Naive thymus-derived CD4-positive, alpha-beta T cell (primary cell): ENCODE results near the gene MRPL10. TPM values are rescaled to one million over a fixed set of nuclear protein-coding genes. Genes with fewer than 3 reads are reported as not detected.

Experiments
- ATAC-seq: fragments of 150-1000 bp; cut with Tn5 transposase; 2 replicates; pipeline ENCODE4 v1.10.0; 2021; ENCODE audit warnings: mild to moderate bottlenecking, moderate library complexity
- CTCF ChIA-PET: fragments of 350-600 bp; sonication (Branson Sonifier 250); formaldehyde crosslinking; loops from one replicate; lab custom pipeline; 2021; ENCODE audit warnings: antibody characterized with exemption; lab: Charles Lee
- POLR2A ChIA-PET: fragments of 350-600 bp; sonication (Branson Sonifier 250); formaldehyde crosslinking; loops from one replicate; lab custom pipeline; 2021; ENCODE audit warnings: antibody characterized with exemption, inconsistent platforms; lab: Charles Lee
- DNase-seq, 9 donors: peaks; one replicate each; pipeline versions ENCODE4 v3.0.0 to v3.0.0-alpha.2; 2020 to 2022; ENCODE audit warnings: mixed read lengths in 1 of 9
- H3K27ac ChIP-seq: one replicate; pipeline ENCODE4 v1.7.0; 2013; ENCODE audit warnings: mild to moderate bottlenecking, low read depth, low read length, moderate library complexity
- H3K27me3 ChIP-seq, 2 donors: one replicate each; pipeline ENCODE4 v1.7.0; 2013; ENCODE audit warnings: low read length in 2 of 2, mild to moderate bottlenecking in 2 of 2, moderate library complexity in 2 of 2; ENCODE audit not compliant: control insufficient read depth in 2 of 2, insufficient read depth in 2 of 2
- H3K36me3 ChIP-seq, 3 experiments: 1 replicate in 2 of 3; 2 replicates in 1 of 3; pipeline ENCODE4 v1.7.0; 2013; ENCODE audit warnings: low read length in 3 of 3, mild to moderate bottlenecking in 3 of 3, moderate library complexity in 1 of 3; ENCODE audit not compliant: insufficient read depth in 3 of 3, control insufficient read depth in 2 of 3
- H3K4me1 ChIP-seq, 2 donors: one replicate each; pipeline ENCODE4 v1.7.0; 2013; ENCODE audit warnings: low read length in 2 of 2, mild to moderate bottlenecking in 2 of 2, moderate library complexity in 1 of 2; ENCODE audit not compliant: control insufficient read depth in 2 of 2, insufficient read depth in 2 of 2
- H3K4me3 ChIP-seq: 2 replicates; pipeline ENCODE4 v1.7.0; 2013; ENCODE audit warnings: mild to moderate bottlenecking, low read length
- H3K9me3 ChIP-seq, 3 experiments: 1 replicate in 2 of 3; 2 replicates in 1 of 3; pipeline ENCODE4 v1.7.0; 2013; ENCODE audit warnings: low read length in 3 of 3; ENCODE audit not compliant: control insufficient read depth in 2 of 3
- H3K27ac Mint-ChIP-seq, 9 donors: one replicate each; pipeline ENCODE4 v1.8.0; 2020 to 2022; ENCODE audit warnings: mixed read lengths in 9 of 9, mild to moderate bottlenecking in 8 of 9, moderate library complexity in 5 of 9, inconsistent platforms in 2 of 9
- H3K27me3 Mint-ChIP-seq, 5 donors: one replicate each; pipeline ENCODE4 v1.8.0; 2021 to 2022; ENCODE audit warnings: mixed read lengths in 5 of 5, mild to moderate bottlenecking in 1 of 5
- H3K36me3 Mint-ChIP-seq, 5 donors: one replicate each; pipeline ENCODE4 v1.8.0; 2020 to 2022; ENCODE audit warnings: mixed read lengths in 5 of 5, mild to moderate bottlenecking in 3 of 5, inconsistent platforms in 1 of 5
- H3K4me1 Mint-ChIP-seq, 7 donors: one replicate each; pipeline ENCODE4 v1.8.0; 2020 to 2022; ENCODE audit warnings: mixed read lengths in 7 of 7, mild to moderate bottlenecking in 3 of 7, inconsistent platforms in 1 of 7
- H3K4me3 Mint-ChIP-seq, 10 donors: one replicate each; pipeline ENCODE4 v1.8.0; 2020 to 2022; ENCODE audit warnings: mild to moderate bottlenecking in 10 of 10, mixed read lengths in 10 of 10, moderate library complexity in 6 of 10, inconsistent platforms in 2 of 10
- H3K9me3 Mint-ChIP-seq, 11 donors: one replicate each; pipeline ENCODE4 v1.8.0; 2020 to 2022; ENCODE audit warnings: mixed read lengths in 11 of 11, mild to moderate bottlenecking in 4 of 11, inconsistent platforms in 1 of 11, moderate library complexity in 1 of 11
- intact Hi-C, 2 donors: fragments of 100-400 bp; cut with micrococcal nuclease; formaldehyde crosslinking; loops; one replicate each; pipeline ENCODE4 v1.15.1; 2023
- polyA plus RNA-seq, 2 donors: library from polyadenylated mRNA; unstranded; fragments of 300-500 nt; fragmentation: Illumina TruSeq; gene quantifications; one replicate each; pipeline ENCODE4 v1.2.3, GENCODE V29; 2021
- total RNA-seq, 6 experiments: library from RNA in 5 of 6; stranded (reverse) in 5 of 6; gene quantifications; 1 replicate in 5 of 6; 2 replicates in 1 of 6; pipeline ENCODE4 v1.2.3 and lab custom pipeline; 2021 to 2026

MRPL10 gene
- total and polyA plus RNA-seq, 7 experiments from 2014 or later, result 33.6 to 51.2 (median 36.5) TPM

GRCh38 chr17:47797797-47798196 is 33.5 kb downstream of the MRPL10 start:
- Histone ChIP-seq H3K27ac (no peak overlapping the region), H3K4me1 (no peaks in the 10 kb centered on the region), H3K27me3 (no peaks in the 10 kb centered on the region), H3K9me3 (no peaks in the 10 kb centered on the region), H3K4me3 (no peak overlapping the region), H3K36me3 (no peaks in the 10 kb centered on the region)
- Mint-ChIP-seq H3K4me1 (peaks cover 0 to 4% (median 0%) of the 10 kb centered on the region in 7 donors), H3K9me3 (no peaks in the 10 kb centered on the region), H3K27ac (no peak overlapping the region), H3K36me3 (no peaks in the 10 kb centered on the region), H3K4me3 (no peak overlapping the region), H3K27me3 (peaks cover 26 to 33% (median 27%) of the 10 kb centered on the region in 5 donors)
- ChIA-PET POLR2A (no interaction called here), CTCF (no interaction called here)
- ATAC-seq (no peak), DNase-seq (no peak)
- intact Hi-C loops, result no loop called here

GRCh38 chr17:47792979-47793378 is 38.4 kb downstream of the MRPL10 start:
- no peaks in the 10 kb centered on the region for H3K4me1 ChIP-seq
- Mint-ChIP-seq H3K36me3 (peaks cover 0 to 4% (median 0%) of the 10 kb centered on the region in 5 donors), H3K4me3 (no peak overlapping the region), H3K9me3 (peaks cover 0 to 3% (median 0%) of the 10 kb centered on the region in 11 donors), H3K4me1 (peaks cover 8 to 21% (median 12%) of the 10 kb centered on the region in 7 donors), H3K27me3 (peaks cover 63 to 73% (median 65%) of the 10 kb centered on the region in 5 donors), H3K27ac (no peak overlapping the region)
- peaks cover 0 to 4% of the 10 kb centered on the region in 2 donors for H3K27me3 ChIP-seq
- ChIA-PET POLR2A (no interaction called here), CTCF (no interaction called here)
- no peak overlapping the region for H3K4me3 ChIP-seq
- H3K36me3 ChIP-seq, result no peaks in the 10 kb centered on the region
- DNase-seq (no peak), ATAC-seq (no peak)
- H3K27ac ChIP-seq, result no peak overlapping the region
- H3K9me3 ChIP-seq, result no peaks in the 10 kb centered on the region
- intact Hi-C loops, result no loop called here

- H3K27me3 ChIP-seq, result peaks cover 0 to 4% of the 10 kb centered on the region in 2 donors
Measured at GRCh38 chr17:47792457-47792856, 38.9 kb downstream of the MRPL10 start.

GRCh38 chr17:47791025-47791424 is 40.3 kb downstream of the MRPL10 start:
- peaks cover 0 to 4% (median 0%) of the 10 kb centered on the region in 5 donors for H3K36me3 Mint-ChIP-seq
- peaks cover 0 to 3% (median 0%) of the 10 kb centered on the region in 11 donors for H3K9me3 Mint-ChIP-seq
- ChIA-PET POLR2A (no interaction called here), CTCF (interaction anchor here (0.7 kb wide), 1 partner anchor 322 kb away, joined by 5 read pairs; no protein-coding TSS in a partner anchor)
- no peak overlapping the region for H3K27ac Mint-ChIP-seq
- ATAC-seq (no peak), DNase-seq (no peak)
- no peaks in the 10 kb centered on the region for H3K4me1 ChIP-seq
- H3K4me3 ChIP-seq, result no peak overlapping the region
- no peak overlapping the region for H3K27ac ChIP-seq
- H3K27me3 ChIP-seq, result peaks cover 0 to 4% of the 10 kb centered on the region in 2 donors
- peaks cover 8 to 21% (median 12%) of the 10 kb centered on the region in 7 donors for H3K4me1 Mint-ChIP-seq
- H3K36me3 ChIP-seq, result no peaks in the 10 kb centered on the region
- intact Hi-C loops, result no loop called here
- peak overlapping the region in 6 of 10 donors; percentile 26 to 76 (median 56) for H3K4me3 Mint-ChIP-seq
- no peaks in the 10 kb centered on the region for H3K9me3 ChIP-seq
- H3K27me3 Mint-ChIP-seq, result peaks cover 62 to 83% (median 74%) of the 10 kb centered on the region in 5 donors

More at GRCh38 chr17:47792457-47792856, 38.9 kb downstream of the MRPL10 start:
- H3K36me3 ChIP-seq, result no peaks in the 10 kb centered on the region
- no peak for DNase-seq
- no peaks in the 10 kb centered on the region for H3K4me1 ChIP-seq
- peaks cover 0 to 4% (median 0%) of the 10 kb centered on the region in 5 donors for H3K36me3 Mint-ChIP-seq
- peaks cover 8 to 21% (median 12%) of the 10 kb centered on the region in 7 donors for H3K4me1 Mint-ChIP-seq
- POLR2A ChIA-PET, result no interaction called here
- peaks cover 62 to 76% (median 66%) of the 10 kb centered on the region in 5 donors for H3K27me3 Mint-ChIP-seq
- ATAC-seq, result no peak
- H3K9me3 ChIP-seq, result no peaks in the 10 kb centered on the region
- H3K4me3 Mint-ChIP-seq, result no peak overlapping the region
- CTCF ChIA-PET, result no interaction called here
- no peak overlapping the region for H3K4me3 ChIP-seq
- no peak overlapping the region for H3K27ac ChIP-seq
- H3K27ac Mint-ChIP-seq, result no peak overlapping the region
- intact Hi-C loops, result no loop called here
- H3K9me3 Mint-ChIP-seq, result peaks cover 0 to 3% (median 0%) of the 10 kb centered on the region in 11 donors

- Histone ChIP-seq H3K36me3 (no peaks in the 10 kb centered on the region), H3K4me3 (peak overlapping the region; percentile 42), H3K4me1 (no peaks in the 10 kb centered on the region), H3K9me3 (no peaks in the 10 kb centered on the region), H3K27me3 (peaks cover 0 to 4% of the 10 kb centered on the region in 2 donors), H3K27ac (no peak overlapping the region)
- ChIA-PET CTCF (interaction anchor here (0.6 kb wide), 1 partner anchor 561 kb away, joined by 4 read pairs; no protein-coding TSS in a partner anchor), POLR2A (no interaction called here)
- ATAC-seq (peak; percentile 80), DNase-seq (peak in 7 of 9 donors; percentile 12 to 64 (median 26))
- Mint-ChIP-seq H3K4me1 (peaks cover 8 to 21% (median 12%) of the 10 kb centered on the region in 7 donors), H3K36me3 (peaks cover 0 to 4% (median 0%) of the 10 kb centered on the region in 5 donors), H3K27ac (peak overlapping the region in 1 of 9 donors; percentile 72), H3K9me3 (peaks cover 0 to 3% (median 0%) of the 10 kb centered on the region in 11 donors), H3K4me3 (peak overlapping the region; percentile 38 to 77 (median 69)), H3K27me3 (peaks cover 63 to 86% (median 73%) of the 10 kb centered on the region in 5 donors)
- intact Hi-C loops, result loop anchor here in 1 of 2 donors (1.0 kb wide), 1 partner anchor 92 kb away; no protein-coding TSS in a partner anchor
Measured at GRCh38 chr17:47789611-47790561, 41.5 kb downstream of the MRPL10 start.

- H3K4me3 Mint-ChIP-seq, result no peak overlapping the region
- peaks cover 0 to 3% (median 0%) of the 10 kb centered on the region in 11 donors for H3K9me3 Mint-ChIP-seq
- Histone ChIP-seq H3K27me3 (peaks cover 0 to 4% of the 10 kb centered on the region in 2 donors), H3K36me3 (no peaks in the 10 kb centered on the region), H3K27ac (no peak overlapping the region), H3K4me1 (no peaks in the 10 kb centered on the region), H3K9me3 (no peaks in the 10 kb centered on the region), H3K4me3 (no peak overlapping the region)
- intact Hi-C loops, result no loop called here
- ChIA-PET CTCF (interaction anchor here (0.6 kb wide), 1 partner anchor 105 kb away, joined by 3 read pairs; no protein-coding TSS in a partner anchor), POLR2A (no interaction called here)
- peak; percentile 32 for ATAC-seq
- peaks cover 45 to 77% (median 52%) of the 10 kb centered on the region in 5 donors for H3K27me3 Mint-ChIP-seq
- H3K36me3 Mint-ChIP-seq, result peaks cover 0 to 4% (median 0%) of the 10 kb centered on the region in 5 donors
- peak in 2 of 9 donors; percentile 10 to 47 for DNase-seq
- H3K27ac Mint-ChIP-seq, result no peak overlapping the region
- H3K4me1 Mint-ChIP-seq, result peaks cover 4 to 18% (median 8%) of the 10 kb centered on the region in 7 donors
Measured at GRCh38 chr17:47785538-47786123, 45.7 kb downstream of the MRPL10 start.
